HEK293 (cell line): ENCODE data around the gene FADS2.

Experiments
- CTCF ChIP-seq: fragments of 450-650 bp; formaldehyde crosslinking; IDR thresholded peaks from 2 replicates; pipeline ENCODE4 v1.5.1; 2016; ENCODE audit warnings: missing biosample characterization, missing genetic modification characterization
- PRDM1 ChIP-seq: fragments of 450-650 bp; formaldehyde crosslinking; IDR thresholded peaks from 2 replicates; pipeline ENCODE4; 2016; ENCODE audit warnings: missing biosample characterization, missing genetic modification characterization
- ZBTB20 ChIP-seq: fragments of 450-650 bp; formaldehyde crosslinking; IDR thresholded peaks from 2 replicates; pipeline ENCODE4 v1.5.1; 2016; ENCODE audit warnings: missing biosample characterization, missing genetic modification characterization
- ZNF423 ChIP-seq: fragments of 450-650 bp; formaldehyde crosslinking; IDR thresholded peaks from 2 replicates; pipeline ENCODE4 v1.5.1; 2016; ENCODE audit warnings: missing biosample characterization, missing genetic modification characterization
- ZNF701 ChIP-seq: fragments of 450-650 bp; formaldehyde crosslinking; IDR thresholded peaks from 2 replicates; pipeline ENCODE4 v1.5.1; 2016; ENCODE audit warnings: missing biosample characterization, missing genetic modification characterization
- ZNF704 ChIP-seq: fragments of 450-650 bp; formaldehyde crosslinking; IDR thresholded peaks from 2 replicates; pipeline ENCODE4 v1.5.1; 2016; ENCODE audit warnings: missing biosample characterization, missing genetic modification characterization
- TF ChIP-seq, protein P1 (sequence below): fragments of 450-650 bp; formaldehyde crosslinking; IDR thresholded peaks from 2 replicates; pipeline ENCODE4 v1.5.1; 2017; ENCODE audit warnings: missing biosample characterization, missing genetic modification characterization

DNA sequence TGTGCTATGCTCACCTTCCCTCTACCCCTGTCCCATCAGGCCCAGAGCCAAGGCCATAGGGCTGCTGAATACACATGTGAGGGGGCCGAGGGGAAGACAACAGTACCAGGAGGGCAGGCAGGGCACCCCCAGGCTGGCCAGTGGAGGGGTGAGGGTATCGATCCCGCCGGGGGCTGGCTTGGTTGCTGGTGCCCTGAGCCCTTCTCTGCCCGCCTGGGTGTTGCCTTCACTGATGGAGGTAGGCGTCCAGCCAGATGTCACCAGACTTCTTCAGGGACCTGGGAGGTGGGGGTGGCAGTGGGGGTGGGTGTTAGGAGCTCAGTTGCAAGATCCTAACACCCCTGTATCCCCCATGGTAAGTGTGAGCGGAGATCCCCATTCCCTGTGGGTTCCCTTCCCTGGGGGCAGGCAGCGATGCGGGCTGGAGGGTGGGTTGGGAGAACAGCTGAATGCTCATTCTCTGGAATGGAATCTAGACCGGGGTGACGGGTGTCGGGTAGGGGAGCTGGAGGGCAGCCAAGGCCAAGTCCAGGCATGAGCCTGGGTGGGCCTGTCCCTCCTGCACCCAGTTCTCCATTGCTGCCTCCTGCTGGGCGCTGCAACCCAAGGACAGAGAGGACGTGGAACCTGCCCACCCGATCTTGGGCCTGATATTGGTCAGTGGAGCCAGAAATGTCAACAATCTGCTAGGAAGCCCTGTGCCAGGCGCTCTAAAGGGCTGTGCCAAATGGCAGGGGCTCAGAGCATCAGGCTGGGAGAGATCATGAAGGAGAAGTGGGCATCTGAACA, 45.7 kb downstream of the FADS2 start:
- TF ChIP-seq CTCF (tag by site-specific recombination) (no peak), ZNF701 (tag by site-specific recombination) (no peak), ZNF423 (tag by site-specific recombination) (no peak), ZNF704 (no peak), ZBTB20 (no peak), PRDM1 (tag by site-specific recombination) (no peak)
- TF ChIP-seq, protein P1, sequence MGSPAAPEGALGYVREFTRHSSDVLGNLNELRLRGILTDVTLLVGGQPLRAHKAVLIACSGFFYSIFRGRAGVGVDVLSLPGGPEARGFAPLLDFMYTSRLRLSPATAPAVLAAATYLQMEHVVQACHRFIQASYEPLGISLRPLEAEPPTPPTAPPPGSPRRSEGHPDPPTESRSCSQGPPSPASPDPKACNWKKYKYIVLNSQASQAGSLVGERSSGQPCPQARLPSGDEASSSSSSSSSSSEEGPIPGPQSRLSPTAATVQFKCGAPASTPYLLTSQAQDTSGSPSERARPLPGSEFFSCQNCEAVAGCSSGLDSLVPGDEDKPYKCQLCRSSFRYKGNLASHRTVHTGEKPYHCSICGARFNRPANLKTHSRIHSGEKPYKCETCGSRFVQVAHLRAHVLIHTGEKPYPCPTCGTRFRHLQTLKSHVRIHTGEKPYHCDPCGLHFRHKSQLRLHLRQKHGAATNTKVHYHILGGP (tag by site-specific recombination) = no peak
